Fibroblast of pulmonary artery (primary cell): ENCODE data around the gene RAB27B.

Experiments used
- DNase-seq: peaks from one replicate; pipeline ENCODE4 v3.0.0-alpha.2; 2010; ENCODE audit warnings: low read depth
- H3K4me3 ChIP-seq: replicated peaks from 2 replicates; pipeline ENCODE4 v1.5.1; 2011; ENCODE audit warnings: low read depth, mild to moderate bottlenecking, control low read depth, low read length, moderate library complexity
- CTCF ChIP-seq: IDR thresholded peaks from 2 replicates; pipeline ENCODE4 v1.5.1; 2011; ENCODE audit warnings: mild to moderate bottlenecking, control low read depth, low read length, inconsistent platforms; ENCODE audit errors: missing control alignments

RAB27B gene

GRCh38 chr18:54932472-54932871, 104.2 kb downstream of the RAB27B start:
- TF ChIP-seq CTCF, result no peak
- H3K4me3 ChIP-seq, result no peak overlapping the region
- no peak for DNase-seq

GRCh38 chr18:54938506-54938905, 110.2 kb downstream of the RAB27B start:
- no peak overlapping the region for H3K4me3 ChIP-seq
- no peak for TF ChIP-seq CTCF
- no peak for DNase-seq

GRCh38 chr18:54939361-54939917, 111.2 kb downstream of the RAB27B start:
- DNase-seq, result no peak
- H3K4me3 ChIP-seq, result no peak overlapping the region
- TF ChIP-seq CTCF, result no peak

- no peak for TF ChIP-seq CTCF
- DNase-seq, result no peak
Observed at GRCh38 chr18:54942144-54942543, 113.9 kb downstream of the RAB27B start.

GRCh38 chr18:54942569-54942968, 114.3 kb downstream of the RAB27B start:
- no peak for TF ChIP-seq CTCF
- H3K4me3 ChIP-seq, result no peak overlapping the region
- no peak for DNase-seq

More at GRCh38 chr18:54942144-54942543, 113.9 kb downstream of the RAB27B start:
- H3K4me3 ChIP-seq, result no peak overlapping the region
